ENCODE measurements around the gene PKIG. TPM values are rescaled to one million over a fixed set of nuclear protein-coding genes. Genes with fewer than 3 reads are reported as not detected.

PKIG gene
- total and polyA plus RNA-seq, 10 of the 15 experiments (the other 5 are each of a cell fraction or from before 2014, with no cell fraction given), result 5.7 to 82.3 (median 39.7) TPM

DNA sequence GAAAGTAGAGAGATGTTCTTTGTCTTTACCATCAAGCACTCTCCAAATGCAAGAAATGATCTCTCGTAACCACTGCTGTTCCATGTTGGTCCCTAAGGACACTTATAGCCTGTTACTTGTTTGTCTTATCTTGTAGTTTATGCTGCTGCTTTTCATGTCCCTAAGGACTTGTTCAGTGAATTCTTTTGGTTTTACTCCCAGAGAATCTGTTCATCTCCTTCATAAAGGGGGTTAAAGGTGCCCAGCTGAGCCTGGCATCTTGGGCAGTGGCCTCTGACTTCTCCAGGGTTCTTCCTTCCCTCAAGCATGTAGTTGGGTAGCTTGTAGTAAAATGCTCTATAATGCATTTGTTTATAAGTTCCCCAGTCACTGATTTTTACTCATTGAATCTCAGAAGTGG lies 864 bp upstream of the PKIG start:
- Histone ChIP-seq H2AFZ (ENCODE audit: control insufficient read depth, low read depth, low read length) (peak overlapping the region; percentile 11; the same call in 1 of the 2 replicates), H3K4me1 (ENCODE audit: control insufficient read depth, insufficient read depth, low read length) (peaks cover 75% of the 10 kb centered on the region), H3K9me3 (replicated peaks; ENCODE audit: control insufficient read depth, insufficient read depth, low read length) (no peaks in the 10 kb centered on the region), H3K27me3 (replicated peaks in 1 of 2; ENCODE audit: control insufficient read depth in 2 of 2, insufficient read depth in 2 of 2, low read length in 1 of 2) (no peaks in the 10 kb centered on the region), H3K79me2 (ENCODE audit: control insufficient read depth, insufficient read depth, low read length) (no peaks in the 10 kb centered on the region), H3K27ac (ENCODE audit: control insufficient read depth, insufficient read depth) (peak overlapping the region; percentile 6; the same call in 1 of the 2 replicates), H3K4me3 (no peak overlapping the region), H3K36me3 (ENCODE audit: control insufficient read depth in 2 of 2, insufficient read depth in 2 of 2, low read length in 1 of 2) (no peaks in the 10 kb centered on the region), H3K9ac (ENCODE audit: control insufficient read depth, insufficient read depth, low read length) (no peak overlapping the region), H4K20me1 (ENCODE audit: control insufficient read depth, insufficient read depth) (no peaks in the 10 kb centered on the region), H3K4me2 (ENCODE audit: control insufficient read depth, insufficient read depth) (peak overlapping the region; percentile 66)
- SMC1A ChIA-PET (ENCODE audit: uncharacterized antibody, unreplicated experiment), result interaction anchor here (1.0 to 5.9 kb wide), 3 partner anchors 12 to 21 kb away, joined by 3 to 38 read pairs (median 25); no protein-coding TSS in a partner anchor
- intact Hi-C loops (cut with micrococcal nuclease; ENCODE audit: unreplicated experiment), result no loop called here
- RAD21 ChIA-PET (ENCODE audit: unreplicated experiment), result interaction anchor here (0.8 to 7.0 kb wide), 8 partner anchors 10 to 101 kb away, joined by 3 to 97 read pairs (median 12); no protein-coding TSS in a partner anchor
- no peak for ATAC-seq
- WGBS (ENCODE audit: insufficient coverage, insufficient replicate concordance, low lambda C conversion rate, missing lambda C conversion rate), result 94% methylated on average over 1 of the region's 1 CpG
- BruUV-seq (replicated peaks), result no TSS peak
- FAIRE-seq, result no peak
- DNase-seq (ENCODE audit: low read depth, low spot score), result no peak
- CTCF ChIA-PET, result interaction anchor here (1.2 to 9.0 kb wide), 5 partner anchors 13 to 197 kb away, joined by 3 to 158 read pairs (median 4); no protein-coding TSS in a partner anchor
- POLR2A ChIA-PET, result interaction anchor here (0.9 to 5.6 kb wide), 3 partner anchors 9 to 17 kb away, joined by 4 to 39 read pairs (median 31); no protein-coding TSS in a partner anchor
- no peak for TF ChIP-seq SREBF2 (IDR thresholded peaks at IDR 0.05; ENCODE audit: low read length)
- peak; percentile 3; the same call in 1 of the 2 replicates for TF ChIP-seq PML (IDR thresholded peaks at IDR 0.05; ENCODE audit: low read length)
- TF ChIP-seq POU2F2 (IDR thresholded peaks at IDR 0.05; ENCODE audit: borderline replicate concordance, low read depth, low read length), result no peak
- TF ChIP-seq MEF2B (IDR thresholded peaks at IDR 0.05; ENCODE audit: partially characterized antibody, poor library complexity, severe bottlenecking), result peak; percentile 23
- no peak for TF ChIP-seq RAD51 (IDR thresholded peaks at IDR 0.05)
- TF ChIP-seq EZH2 (IDR thresholded peaks at IDR 0.05; ENCODE audit: borderline replicate concordance, control insufficient read depth, low read depth, low read length), result no peak
- TF ChIP-seq SMARCA5 (IDR thresholded peaks at IDR 0.05), result no peak
- TF ChIP-seq SIX5 (IDR thresholded peaks at IDR 0.05; ENCODE audit: low read depth, low read length, severe bottlenecking), result no peak
- in situ Hi-C loops (cut with MboI), result no loop called here
